Erythroblast (primary cell): ENCODE data around the gene GMPR.

Experiments used
- GATA1 ChIP-seq: IDR thresholded peaks from 2 replicates; pipeline ENCODE4 v1.6.1; 2011; ENCODE audit warnings: low read depth, mild to moderate bottlenecking, control low read depth, low read length, moderate library complexity
- POLR2A ChIP-seq: IDR thresholded peaks from 2 replicates; pipeline ENCODE4 v1.6.1; 2011; ENCODE audit warnings: mild to moderate bottlenecking, low read length

DNA sequence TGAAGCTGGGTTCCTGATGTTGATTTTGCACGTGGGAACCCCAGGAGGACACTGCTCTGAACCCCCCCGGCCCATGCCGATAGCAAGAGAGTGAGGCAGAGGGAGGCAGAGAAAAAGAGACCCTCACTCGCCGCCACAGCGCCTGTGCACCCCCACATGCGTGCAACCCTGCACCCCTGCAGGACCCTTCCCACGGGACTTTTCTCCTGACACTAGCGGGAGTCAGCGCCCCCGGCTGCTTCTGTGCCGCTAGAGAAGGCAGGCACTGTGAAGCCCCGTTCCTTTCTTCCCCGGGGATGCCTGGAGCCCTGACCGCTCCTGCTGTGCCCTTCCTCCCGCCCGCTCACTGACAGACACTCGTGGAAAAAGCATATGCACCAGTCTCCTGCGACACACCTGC, 67.4 kb downstream of the GMPR start:
- TF ChIP-seq POLR2A = no peak
- no peak for TF ChIP-seq GATA1
